Measurements from ENCODE around the gene MAN1C1.

- TF ChIP-seq CTCF (IDR thresholded peaks at IDR 0.05) (no peak), POLR2A (IDR thresholded peaks at IDR 0.05) (no peak), POLR2AphosphoS5 (IDR thresholded peaks at IDR 0.05) (no peak)
Observed at GRCh38 chr1:25772164-25772563, 155.6 kb downstream of the MAN1C1 start.
